Measurements from ENCODE around the gene FBXL13. TPM values are rescaled to one million over a fixed set of nuclear protein-coding genes. Genes with fewer than 3 reads are reported as not detected.
"Not testable (repeated sequence)": the region's sequence is repeated elsewhere in the genome, so short reads cannot be mapped to it uniquely, and the experiment has no call there.

FBXL13 gene
- total and polyA plus RNA-seq, 2 of the 8 experiments (the other 6 are each of a cell fraction or from before 2014, with no cell fraction given) = 1.2 to 2.8 TPM

GRCh38 chr7:103037823-103038739, 36.5 kb downstream of the FBXL13 start:
- CTCF ChIA-PET (ENCODE audit: partially characterized antibody) = interaction anchor here (0.6 to 2.8 kb wide), 3 partner anchors 9 to 92 kb away, joined by 3 to 6 read pairs (median 3); no protein-coding TSS in a partner anchor
- 82% methylated on average over 20 of the region's 20 CpGs; no CpG with 5 or more reads in 1 of the 2 experiments for WGBS, 2 experiments (ENCODE audit: extremely low coverage in 1 of 2, insufficient coverage in 1 of 2, insufficient read length in 1 of 2, insufficient replicate concordance in 2 of 2, low coverage in 1 of 2, low lambda C conversion rate in 2 of 2, missing lambda C conversion rate in 1 of 2)
- H3K18ac ChIP-seq (ENCODE audit: extremely low read depth, low read length); H3K27me3 ChIP-seq (replicated peaks in 1 of 4; ENCODE audit: control insufficient read depth in 3 of 4, extremely low read depth in 1 of 4, insufficient read depth in 3 of 4, low read length in 3 of 4); H3K79me1 ChIP-seq (ENCODE audit: low read depth, low read length); H2AK5ac ChIP-seq (ENCODE audit: low read depth, low read length); H3K23me2 ChIP-seq (ENCODE audit: low read depth, low read length); H3K36me3 ChIP-seq (ENCODE audit: control insufficient read depth in 2 of 4, insufficient read depth in 4 of 4, low read length in 3 of 4); H3K4me3 ChIP-seq (ENCODE audit: extremely low read depth in 1 of 4, insufficient read depth in 2 of 4, low read depth in 3 of 4, low read length in 4 of 4); H3K27ac ChIP-seq (ENCODE audit: low read depth, low read length); H2BK120ac ChIP-seq (replicated peaks; ENCODE audit: low read depth, low read length); H3K56ac ChIP-seq (replicated peaks; ENCODE audit: insufficient read length, low read depth, low read length); FAIRE-seq; H3K4ac ChIP-seq (replicated peaks; ENCODE audit: insufficient read length, low read depth, low read length); H4K8ac ChIP-seq (ENCODE audit: extremely low read depth, insufficient read depth, low read length); H2BK15ac ChIP-seq (ENCODE audit: low read length); H3K14ac ChIP-seq (ENCODE audit: insufficient read length); H3K79me2 ChIP-seq (ENCODE audit: control insufficient read depth in 1 of 2, insufficient read depth in 2 of 2, low read length in 2 of 2); H4K91ac ChIP-seq (replicated peaks; ENCODE audit: insufficient read length, low read length); H2BK20ac ChIP-seq (ENCODE audit: low read length); H3K23ac ChIP-seq (ENCODE audit: insufficient read length); H3K9ac ChIP-seq (replicated peaks in 1 of 4; ENCODE audit: extremely low read depth in 1 of 4, low read depth in 3 of 4, low read length in 3 of 4); POLR2A ChIA-PET (ENCODE audit: partially characterized antibody); H4K20me1 ChIP-seq (replicated peaks in 1 of 2; ENCODE audit: control insufficient read depth in 1 of 2, insufficient read depth in 2 of 2, low read length in 2 of 2); H3K4me1 ChIP-seq (replicated peaks in 1 of 4; ENCODE audit: control insufficient read depth in 3 of 4, insufficient read depth in 4 of 4, low read length in 3 of 4); H4K5ac ChIP-seq (ENCODE audit: insufficient read length, low read depth, low read length): not testable (repeated sequence)
- peak overlapping the region; percentile 75; the same call in 1 of the 2 replicates for H2BK5ac ChIP-seq (ENCODE audit: low read depth, low read length)
- TF ChIP-seq RBBP5 (IDR thresholded peaks at IDR 0.05; ENCODE audit: borderline replicate concordance, low read depth, low read length) = peak; percentile 49; the same call in 1 of the 2 replicates
- DNase-seq (ENCODE audit: low read depth in 1 of 2, low spot score in 2 of 2) = peak; percentile 13 to 52
- 0 out of 4 replicates have a peak overlapping the region, but pooled peaks of 1 of the 2 experiments have one; percentile 17 for H3K4me2 ChIP-seq (ENCODE audit: insufficient read depth in 1 of 2, low read depth in 2 of 2, low read length in 2 of 2)
- H2AFZ ChIP-seq (ENCODE audit: low read length) = peak overlapping the region; percentile 76
- H2BK12ac ChIP-seq (ENCODE audit: low read depth, low read length) = peak overlapping the region; percentile 29; the same call in 1 of the 2 replicates
- H3K9me3 ChIP-seq (ENCODE audit: insufficient read depth in 2 of 2, low read depth in 1 of 2, low read length in 1 of 2) = peaks cover 2 to 12% of the 10 kb centered on the region in 2 experiments; a peak in 3 of 4 replicates

Data from H1 (cell line).